K562 (cell line): ENCODE results near the gene CCDC68. TPM values are rescaled to one million over a fixed set of nuclear protein-coding genes. Genes with fewer than 3 reads are reported as not detected.

Experiments used
- CTBP1 ChIP-seq: fragments of 450-650 bp; IDR thresholded peaks from 2 replicates; pipeline ENCODE4 v1.6.1; 2016; ENCODE audit warnings: borderline replicate concordance
- DDX20 ChIP-seq: fragments of 450-650 bp; IDR thresholded peaks from 2 replicates; pipeline ENCODE4 v1.6.1; 2016; ENCODE audit warnings: missing genetic modification characterization, low read depth, mild to moderate bottlenecking, missing compliant biosample characterization, moderate library complexity
- IFI16 ChIP-seq: fragments of 250-450 bp; sonication (Bioruptor Pico); IDR thresholded peaks from 2 replicates; pipeline ENCODE4 v2.1.2; 2022; ENCODE audit warnings: mild to moderate bottlenecking, inconsistent platforms
- KLF1 ChIP-seq: fragments of 450-650 bp; IDR thresholded peaks from 2 replicates; pipeline ENCODE4 v1.6.1; 2016; ENCODE audit warnings: missing genetic modification characterization, missing compliant biosample characterization
- PCBP1 ChIP-seq: fragments of 200-400 bp; formaldehyde crosslinking; IDR thresholded peaks from 2 replicates; pipeline ENCODE4 v1.6.1; 2018; ENCODE audit warnings: mild to moderate bottlenecking, low read depth, low read length; ENCODE audit not compliant: poor library complexity, severe bottlenecking
- ZNF217 ChIP-seq: sonication (generic); formaldehyde crosslinking; IDR thresholded peaks from 2 replicates; pipeline ENCODE4 v1.8.0; 2022; ENCODE audit warnings: mild to moderate bottlenecking, missing genetic modification reagents
- ZNF23 ChIP-seq: fragments of 250-450 bp; sonication (Bioruptor Pico); IDR thresholded peaks from 2 replicates; pipeline ENCODE4 v1.4.0; 2020; ENCODE audit warnings: mild to moderate bottlenecking
- ZNF384 ChIP-seq: IDR thresholded peaks from 2 replicates; pipeline ENCODE4 v1.6.1; 2012; ENCODE audit warnings: low read depth, low read length, improper control_type of control experiment
- ZNF830 ChIP-seq: fragments of 250-450 bp; sonication (Bioruptor Pico); IDR thresholded peaks from 2 replicates; pipeline ENCODE4 v1.5.0; 2021; ENCODE audit warnings: mild to moderate bottlenecking
- polyA plus RNA-seq, 8 experiments: library from polyadenylated mRNA; depleted of rRNA in 4 of 8; stranded (reverse) in 5 of 8; unstranded in 3 of 8; fragments of >200 nt; fragmentation: Nextera tagmentation in 2 of 8; fragmentation: Illumina TruSeq in 1 of 8; extraction: Ambion mirVana in 2 of 8; extraction: Trizol in 1 of 8; gene quantifications; 2 replicates each; pipeline versions ENCODE4 v1.2.1 to v1.2.3, GENCODE V29; 2011 to 2014; ENCODE audit warnings: inconsistent platforms in 1 of 8, missing spikeins in 1 of 8
- total RNA-seq, 7 experiments: library from RNA; depleted of rRNA in 6 of 7; stranded (reverse); fragments of >200 nt in 6 of 7; fragmentation: Illumina TruSeq in 2 of 7; extraction: Trizol in 2 of 7; gene quantifications; 2 replicates each; pipeline versions ENCODE4 v1.2.1 to v1.2.3, GENCODE V29; 2011 to 2021; ENCODE audit warnings: low replicate concordance in 1 of 7
- TF ChIP-seq, protein P1 (sequence below): fragments of 450-650 bp; IDR thresholded peaks from 2 replicates; pipeline ENCODE4 v1.6.1; 2016; ENCODE audit warnings: low read depth
- TF ChIP-seq, protein P2 (sequence below): fragments of 200-800 bp; sonication (Bioruptor generic); IDR thresholded peaks from 2 replicates; pipeline ENCODE4 v1.6.1; 2017; ENCODE audit warnings: missing genetic modification characterization, missing compliant biosample characterization
- TF ChIP-seq, protein P3 (sequence below): fragments of 200-800 bp; sonication (Bioruptor generic); IDR thresholded peaks from 2 replicates; pipeline ENCODE4 v1.6.1; 2017; ENCODE audit warnings: missing genetic modification characterization, missing compliant biosample characterization
- TF ChIP-seq, protein P4 (sequence below): sonication (generic); formaldehyde crosslinking; IDR thresholded peaks from 2 replicates; pipeline ENCODE4 v1.8.1; 2023; ENCODE audit warnings: mild to moderate bottlenecking, missing genetic modification reagents, moderate library complexity

CCDC68 gene
- total and polyA plus RNA-seq, 9 of the 15 experiments (the other 6 are each of a cell fraction or from before 2014, with no cell fraction given) = 0.28 to 4.5 (median 1.4) TPM

DNA sequence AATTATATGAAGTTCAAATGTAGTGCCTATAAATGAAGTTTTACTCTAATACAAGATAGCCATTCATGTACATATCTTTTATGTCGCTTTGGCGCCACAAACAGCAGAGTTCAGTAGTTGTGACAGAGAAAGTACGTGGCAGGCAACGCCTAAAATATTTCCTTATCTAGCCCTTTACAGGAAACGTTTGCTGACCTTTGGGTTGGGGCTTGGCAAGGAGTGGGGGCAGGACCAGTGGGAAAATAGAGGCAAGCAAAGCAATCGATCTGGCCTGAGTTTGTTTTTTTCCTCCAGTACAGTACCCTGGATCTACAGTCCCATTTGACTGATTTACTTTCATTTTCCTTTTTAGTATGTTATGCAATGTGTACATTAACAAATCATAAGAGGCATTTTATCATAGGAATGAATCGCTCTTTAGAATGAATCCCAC lies 13.1 kb downstream of the CCDC68 start (continued):
- TF ChIP-seq, protein P1, sequence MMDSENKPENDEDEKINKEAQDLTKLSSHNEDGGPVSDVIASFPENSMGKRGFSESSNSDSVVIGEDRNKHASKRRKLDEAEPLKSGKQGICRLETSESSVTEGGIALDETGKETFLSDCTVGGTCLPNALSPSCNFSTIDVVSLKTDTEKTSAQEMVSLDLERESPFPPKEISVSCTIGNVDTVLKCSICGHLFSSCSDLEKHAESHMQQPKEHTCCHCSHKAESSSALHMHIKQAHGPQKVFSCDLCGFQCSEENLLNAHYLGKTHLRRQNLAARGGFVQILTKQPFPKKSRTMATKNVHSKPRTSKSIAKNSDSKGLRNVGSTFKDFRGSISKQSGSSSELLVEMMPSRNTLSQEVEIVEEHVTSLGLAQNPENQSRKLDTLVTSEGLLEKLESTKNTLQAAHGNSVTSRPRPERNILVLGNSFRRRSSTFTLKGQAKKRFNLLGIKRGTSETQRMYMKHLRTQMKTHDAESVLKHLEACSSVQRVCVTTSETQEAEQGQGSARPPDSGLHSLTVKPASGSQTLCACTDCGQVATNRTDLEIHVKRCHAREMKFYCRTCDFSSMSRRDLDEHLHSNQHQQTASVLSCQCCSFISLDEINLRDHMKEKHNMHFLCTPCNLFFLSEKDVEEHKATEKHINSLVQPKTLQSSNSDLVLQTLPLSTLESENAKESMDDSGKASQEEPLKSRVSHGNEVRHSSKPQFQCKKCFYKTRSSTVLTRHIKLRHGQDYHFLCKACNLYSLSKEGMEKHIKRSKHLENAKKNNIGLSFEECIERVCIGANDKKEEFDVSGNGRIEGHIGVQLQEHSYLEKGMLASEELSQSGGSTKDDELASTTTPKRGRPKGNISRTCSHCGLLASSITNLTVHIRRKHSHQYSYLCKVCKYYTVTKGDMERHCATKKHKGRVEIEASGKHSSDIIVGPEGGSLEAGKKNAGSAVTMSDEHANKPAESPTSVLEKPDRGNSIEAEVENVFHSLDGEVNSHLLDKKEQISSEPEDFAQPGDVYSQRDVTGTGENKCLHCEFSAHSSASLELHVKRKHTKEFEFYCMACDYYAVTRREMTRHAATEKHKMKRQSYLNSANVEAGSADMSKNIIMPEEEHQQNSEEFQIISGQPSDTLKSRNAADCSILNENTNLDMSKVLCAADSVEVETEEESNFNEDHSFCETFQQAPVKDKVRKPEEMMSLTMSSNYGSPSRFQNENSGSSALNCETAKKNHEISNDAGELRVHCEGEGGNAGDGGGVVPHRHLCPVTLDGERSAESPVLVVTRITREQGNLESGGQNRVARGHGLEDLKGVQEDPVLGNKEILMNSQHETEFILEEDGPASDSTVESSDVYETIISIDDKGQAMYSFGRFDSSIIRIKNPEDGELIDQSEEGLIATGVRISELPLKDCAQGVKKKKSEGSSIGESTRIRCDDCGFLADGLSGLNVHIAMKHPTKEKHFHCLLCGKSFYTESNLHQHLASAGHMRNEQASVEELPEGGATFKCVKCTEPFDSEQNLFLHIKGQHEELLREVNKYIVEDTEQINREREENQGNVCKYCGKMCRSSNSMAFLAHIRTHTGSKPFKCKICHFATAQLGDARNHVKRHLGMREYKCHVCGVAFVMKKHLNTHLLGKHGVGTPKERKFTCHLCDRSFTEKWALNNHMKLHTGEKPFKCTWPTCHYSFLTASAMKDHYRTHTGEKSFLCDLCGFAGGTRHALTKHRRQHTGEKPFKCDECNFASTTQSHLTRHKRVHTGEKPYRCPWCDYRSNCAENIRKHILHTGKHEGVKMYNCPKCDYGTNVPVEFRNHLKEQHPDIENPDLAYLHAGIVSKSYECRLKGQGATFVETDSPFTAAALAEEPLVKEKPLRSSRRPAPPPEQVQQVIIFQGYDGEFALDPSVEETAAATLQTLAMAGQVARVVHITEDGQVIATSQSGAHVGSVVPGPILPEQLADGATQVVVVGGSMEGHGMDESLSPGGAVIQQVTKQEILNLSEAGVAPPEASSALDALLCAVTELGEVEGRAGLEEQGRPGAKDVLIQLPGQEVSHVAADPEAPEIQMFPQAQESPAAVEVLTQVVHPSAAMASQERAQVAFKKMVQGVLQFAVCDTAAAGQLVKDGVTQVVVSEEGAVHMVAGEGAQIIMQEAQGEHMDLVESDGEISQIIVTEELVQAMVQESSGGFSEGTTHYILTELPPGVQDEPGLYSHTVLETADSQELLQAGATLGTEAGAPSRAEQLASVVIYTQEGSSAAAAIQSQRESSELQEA = no peak
- TF ChIP-seq ZNF830 (CRISPR knock-in tag) = no peak
- TF ChIP-seq DDX20 (tag) = no peak
- no peak for TF ChIP-seq ZNF384
- TF ChIP-seq, protein P2, sequence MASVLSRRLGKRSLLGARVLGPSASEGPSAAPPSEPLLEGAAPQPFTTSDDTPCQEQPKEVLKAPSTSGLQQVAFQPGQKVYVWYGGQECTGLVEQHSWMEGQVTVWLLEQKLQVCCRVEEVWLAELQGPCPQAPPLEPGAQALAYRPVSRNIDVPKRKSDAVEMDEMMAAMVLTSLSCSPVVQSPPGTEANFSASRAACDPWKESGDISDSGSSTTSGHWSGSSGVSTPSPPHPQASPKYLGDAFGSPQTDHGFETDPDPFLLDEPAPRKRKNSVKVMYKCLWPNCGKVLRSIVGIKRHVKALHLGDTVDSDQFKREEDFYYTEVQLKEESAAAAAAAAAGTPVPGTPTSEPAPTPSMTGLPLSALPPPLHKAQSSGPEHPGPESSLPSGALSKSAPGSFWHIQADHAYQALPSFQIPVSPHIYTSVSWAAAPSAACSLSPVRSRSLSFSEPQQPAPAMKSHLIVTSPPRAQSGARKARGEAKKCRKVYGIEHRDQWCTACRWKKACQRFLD (CRISPR knock-in tag) = no peak
- TF ChIP-seq KLF1 (tag) = no peak
- no peak for TF ChIP-seq IFI16 (CRISPR knock-in tag)
- no peak for TF ChIP-seq ZNF23 (CRISPR knock-in tag)
- TF ChIP-seq, protein P3, sequence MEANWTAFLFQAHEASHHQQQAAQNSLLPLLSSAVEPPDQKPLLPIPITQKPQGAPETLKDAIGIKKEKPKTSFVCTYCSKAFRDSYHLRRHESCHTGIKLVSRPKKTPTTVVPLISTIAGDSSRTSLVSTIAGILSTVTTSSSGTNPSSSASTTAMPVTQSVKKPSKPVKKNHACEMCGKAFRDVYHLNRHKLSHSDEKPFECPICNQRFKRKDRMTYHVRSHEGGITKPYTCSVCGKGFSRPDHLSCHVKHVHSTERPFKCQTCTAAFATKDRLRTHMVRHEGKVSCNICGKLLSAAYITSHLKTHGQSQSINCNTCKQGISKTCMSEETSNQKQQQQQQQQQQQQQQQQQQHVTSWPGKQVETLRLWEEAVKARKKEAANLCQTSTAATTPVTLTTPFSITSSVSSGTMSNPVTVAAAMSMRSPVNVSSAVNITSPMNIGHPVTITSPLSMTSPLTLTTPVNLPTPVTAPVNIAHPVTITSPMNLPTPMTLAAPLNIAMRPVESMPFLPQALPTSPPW = peak; percentile 55
- TF ChIP-seq ZNF217 = no peak
- no peak for TF ChIP-seq CTBP1
- TF ChIP-seq, protein P4, sequence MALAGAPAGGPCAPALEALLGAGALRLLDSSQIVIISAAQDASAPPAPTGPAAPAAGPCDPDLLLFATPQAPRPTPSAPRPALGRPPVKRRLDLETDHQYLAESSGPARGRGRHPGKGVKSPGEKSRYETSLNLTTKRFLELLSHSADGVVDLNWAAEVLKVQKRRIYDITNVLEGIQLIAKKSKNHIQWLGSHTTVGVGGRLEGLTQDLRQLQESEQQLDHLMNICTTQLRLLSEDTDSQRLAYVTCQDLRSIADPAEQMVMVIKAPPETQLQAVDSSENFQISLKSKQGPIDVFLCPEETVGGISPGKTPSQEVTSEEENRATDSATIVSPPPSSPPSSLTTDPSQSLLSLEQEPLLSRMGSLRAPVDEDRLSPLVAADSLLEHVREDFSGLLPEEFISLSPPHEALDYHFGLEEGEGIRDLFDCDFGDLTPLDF (CRISPR knock-in tag) = no peak
- TF ChIP-seq PCBP1 = no peak
